HL-60 (cell line): ENCODE data around the gene DPH5.

Experiments used
- DNase-seq, 2 experiments: peaks; one replicate each; pipeline ENCODE4 v3.0.0-alpha.2; 2010 to 2020; ENCODE audit warnings: low read depth in 1 of 2, low spot score in 1 of 2
- H3K27ac ChIP-seq: fragments of 250-450 bp; sonication (Bioruptor Pico); replicated peaks from 2 replicates; pipeline ENCODE4 v1.5.1; 2020; ENCODE audit warnings: mild to moderate bottlenecking, moderate library complexity
- H3K27me3 ChIP-seq: fragments of 250-450 bp; sonication (Bioruptor Pico); 2 replicates; pipeline ENCODE4 v1.5.1; 2021; ENCODE audit warnings: mild to moderate bottlenecking, moderate library complexity; ENCODE audit not compliant: insufficient read depth, poor library complexity, severe bottlenecking
- H3K4me3 ChIP-seq: replicated peaks from 2 replicates; pipeline ENCODE4 v1.5.1; 2011; ENCODE audit warnings: mild to moderate bottlenecking, control low read depth, low read length; ENCODE audit not compliant: insufficient read depth
- GABPA ChIP-seq: IDR thresholded peaks from 2 replicates; pipeline ENCODE4 v1.6.1; 2012; ENCODE audit warnings: low read depth
- POLR2AphosphoS5 ChIP-seq: IDR thresholded peaks from 2 replicates; pipeline ENCODE4 v1.6.1; 2012; ENCODE audit warnings: low read depth
- SPI1 ChIP-seq: IDR thresholded peaks from 2 replicates; pipeline ENCODE4 v1.6.1; 2012; ENCODE audit warnings: low read depth, mild to moderate bottlenecking, borderline replicate concordance
- TF ChIP-seq, protein P1 (sequence below): IDR thresholded peaks from 2 replicates; pipeline ENCODE4 v1.6.1; 2012; ENCODE audit warnings: low read depth; ENCODE audit not compliant: insufficient replicate concordance
- TF ChIP-seq, protein P2 (sequence below): IDR thresholded peaks from one replicate; pipeline ENCODE4 v1.5.1; 2011; ENCODE audit warnings: low read length, control low read depth, inconsistent platforms; ENCODE audit not compliant: insufficient read depth

The DPH5 gene

DNA sequence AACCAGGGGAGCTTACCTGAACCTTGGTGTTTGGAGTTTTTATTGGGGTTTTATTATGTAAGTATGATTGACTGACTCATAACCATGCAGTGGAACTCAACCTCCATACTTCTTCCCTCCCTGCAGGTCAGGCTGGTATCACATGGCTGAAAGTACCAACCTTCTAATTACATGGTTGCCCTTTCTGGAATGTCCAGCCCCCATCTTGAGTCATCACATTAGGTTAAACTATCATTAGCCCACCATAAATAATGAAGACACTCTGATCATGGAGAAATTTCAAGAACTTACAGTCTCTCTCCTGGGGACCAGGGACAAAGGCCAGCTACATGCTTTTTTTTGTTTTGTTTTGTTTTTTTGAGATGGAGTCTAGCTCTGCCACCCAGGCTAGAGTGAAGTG, 19.2 kb upstream of the DPH5 start:
- H3K27me3 ChIP-seq, result no peaks in the 10 kb centered on the region
- H3K4me3 ChIP-seq, result no peak overlapping the region
- H3K27ac ChIP-seq, result no peak overlapping the region
- TF ChIP-seq SPI1, result no peak
- no peak for TF ChIP-seq GABPA
- TF ChIP-seq, protein P1, sequence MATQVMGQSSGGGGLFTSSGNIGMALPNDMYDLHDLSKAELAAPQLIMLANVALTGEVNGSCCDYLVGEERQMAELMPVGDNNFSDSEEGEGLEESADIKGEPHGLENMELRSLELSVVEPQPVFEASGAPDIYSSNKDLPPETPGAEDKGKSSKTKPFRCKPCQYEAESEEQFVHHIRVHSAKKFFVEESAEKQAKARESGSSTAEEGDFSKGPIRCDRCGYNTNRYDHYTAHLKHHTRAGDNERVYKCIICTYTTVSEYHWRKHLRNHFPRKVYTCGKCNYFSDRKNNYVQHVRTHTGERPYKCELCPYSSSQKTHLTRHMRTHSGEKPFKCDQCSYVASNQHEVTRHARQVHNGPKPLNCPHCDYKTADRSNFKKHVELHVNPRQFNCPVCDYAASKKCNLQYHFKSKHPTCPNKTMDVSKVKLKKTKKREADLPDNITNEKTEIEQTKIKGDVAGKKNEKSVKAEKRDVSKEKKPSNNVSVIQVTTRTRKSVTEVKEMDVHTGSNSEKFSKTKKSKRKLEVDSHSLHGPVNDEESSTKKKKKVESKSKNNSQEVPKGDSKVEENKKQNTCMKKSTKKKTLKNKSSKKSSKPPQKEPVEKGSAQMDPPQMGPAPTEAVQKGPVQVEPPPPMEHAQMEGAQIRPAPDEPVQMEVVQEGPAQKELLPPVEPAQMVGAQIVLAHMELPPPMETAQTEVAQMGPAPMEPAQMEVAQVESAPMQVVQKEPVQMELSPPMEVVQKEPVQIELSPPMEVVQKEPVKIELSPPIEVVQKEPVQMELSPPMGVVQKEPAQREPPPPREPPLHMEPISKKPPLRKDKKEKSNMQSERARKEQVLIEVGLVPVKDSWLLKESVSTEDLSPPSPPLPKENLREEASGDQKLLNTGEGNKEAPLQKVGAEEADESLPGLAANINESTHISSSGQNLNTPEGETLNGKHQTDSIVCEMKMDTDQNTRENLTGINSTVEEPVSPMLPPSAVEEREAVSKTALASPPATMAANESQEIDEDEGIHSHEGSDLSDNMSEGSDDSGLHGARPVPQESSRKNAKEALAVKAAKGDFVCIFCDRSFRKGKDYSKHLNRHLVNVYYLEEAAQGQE, result no peak
- no peak for TF ChIP-seq POLR2AphosphoS5
- TF ChIP-seq, protein P2, sequence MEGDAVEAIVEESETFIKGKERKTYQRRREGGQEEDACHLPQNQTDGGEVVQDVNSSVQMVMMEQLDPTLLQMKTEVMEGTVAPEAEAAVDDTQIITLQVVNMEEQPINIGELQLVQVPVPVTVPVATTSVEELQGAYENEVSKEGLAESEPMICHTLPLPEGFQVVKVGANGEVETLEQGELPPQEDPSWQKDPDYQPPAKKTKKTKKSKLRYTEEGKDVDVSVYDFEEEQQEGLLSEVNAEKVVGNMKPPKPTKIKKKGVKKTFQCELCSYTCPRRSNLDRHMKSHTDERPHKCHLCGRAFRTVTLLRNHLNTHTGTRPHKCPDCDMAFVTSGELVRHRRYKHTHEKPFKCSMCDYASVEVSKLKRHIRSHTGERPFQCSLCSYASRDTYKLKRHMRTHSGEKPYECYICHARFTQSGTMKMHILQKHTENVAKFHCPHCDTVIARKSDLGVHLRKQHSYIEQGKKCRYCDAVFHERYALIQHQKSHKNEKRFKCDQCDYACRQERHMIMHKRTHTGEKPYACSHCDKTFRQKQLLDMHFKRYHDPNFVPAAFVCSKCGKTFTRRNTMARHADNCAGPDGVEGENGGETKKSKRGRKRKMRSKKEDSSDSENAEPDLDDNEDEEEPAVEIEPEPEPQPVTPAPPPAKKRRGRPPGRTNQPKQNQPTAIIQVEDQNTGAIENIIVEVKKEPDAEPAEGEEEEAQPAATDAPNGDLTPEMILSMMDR, result no peak
- no peak for DNase-seq

DNA sequence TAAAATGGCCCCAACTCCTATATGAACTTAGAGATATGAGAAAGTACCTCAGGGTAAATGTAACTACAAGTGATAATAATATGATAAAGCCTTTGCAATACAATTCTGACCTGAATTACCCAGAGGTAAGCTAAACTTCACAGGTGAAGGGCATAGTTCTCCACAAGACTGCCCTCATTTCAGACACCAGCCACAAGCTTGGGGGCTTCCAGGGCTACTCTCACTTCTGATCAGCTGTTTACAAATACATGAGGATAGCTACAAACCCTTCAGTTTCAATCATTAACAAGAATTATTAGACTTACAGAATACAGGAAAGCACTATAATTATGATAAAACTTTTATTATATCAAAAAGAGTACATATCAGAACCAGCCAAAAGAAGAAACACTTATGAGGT, 18.7 kb upstream of the DPH5 start:
- Histone ChIP-seq H3K27ac (no peak overlapping the region), H3K27me3 (no peaks in the 10 kb centered on the region), H3K4me3 (no peak overlapping the region)
- no peak for DNase-seq
- TF ChIP-seq, protein P1, result no peak
- TF ChIP-seq GABPA (no peak), POLR2AphosphoS5 (no peak), SPI1 (no peak)
- TF ChIP-seq, protein P2, result no peak

DNA sequence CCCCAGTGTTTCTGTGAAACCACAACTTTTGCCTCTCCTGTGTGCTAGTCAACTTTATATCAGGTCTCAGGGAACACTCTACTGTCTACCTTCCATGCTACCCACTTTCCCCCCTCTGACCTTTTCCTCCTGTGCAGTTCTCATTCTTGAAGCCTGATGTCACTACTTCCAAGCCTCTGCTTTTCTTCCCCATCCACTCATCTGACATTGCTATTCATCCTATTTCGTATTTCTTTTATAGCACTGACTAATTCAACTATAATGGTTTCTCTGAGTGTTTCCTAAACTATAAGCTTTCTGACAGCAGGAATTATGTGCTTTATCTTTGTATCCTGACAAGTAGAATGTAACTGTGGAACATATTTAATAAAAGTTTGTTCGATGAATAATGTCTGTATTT, 18.2 kb upstream of the DPH5 start:
- Histone ChIP-seq H3K4me3 (no peak overlapping the region), H3K27ac (no peak overlapping the region), H3K27me3 (no peaks in the 10 kb centered on the region)
- no peak for TF ChIP-seq SPI1
- TF ChIP-seq POLR2AphosphoS5, result no peak
- TF ChIP-seq, protein P1, result no peak
- no peak for TF ChIP-seq GABPA
- TF ChIP-seq, protein P2, result no peak
- no peak for DNase-seq
